HepG2 (cell line): ENCODE results near the gene ADRM1. TPM values are rescaled to one million over a fixed set of nuclear protein-coding genes. Genes with fewer than 3 reads are reported as not detected.
A peak's percentile ranks its signal among the peaks of the same experiment; 100 is the strongest.

Source experiments
- ATAD3A ChIP-seq: sonication (generic); formaldehyde crosslinking; IDR thresholded peaks from 2 replicates; pipeline ENCODE4 v1.4.0; 2020; ENCODE audit warnings: missing genetic modification reagents
- ATF4 ChIP-seq, 2 experiments: fragments of 450-650 bp in 1 of 2; sonication (generic) in 1 of 2; formaldehyde crosslinking; IDR thresholded peaks; 2 replicates each; pipeline versions ENCODE4 v1.5.0 to v1.8.0; 2020 to 2022; ENCODE audit warnings: mild to moderate bottlenecking in 1 of 2, missing genetic modification reagents in 1 of 2
- CHD4 ChIP-seq: fragments of 200-600 bp; sonication (generic); IDR thresholded peaks from 2 replicates; pipeline ENCODE4 v1.7.0; 2017; ENCODE audit warnings: mild to moderate bottlenecking, low read length, borderline replicate concordance
- FOXA3 ChIP-seq: IDR thresholded peaks from 2 replicates; pipeline ENCODE4 v1.6.1; 2016; ENCODE audit warnings: missing genetic modification reagents, missing compliant biosample characterization
- FOXC1 ChIP-seq: sonication (generic); formaldehyde crosslinking; IDR thresholded peaks from 2 replicates; pipeline ENCODE4 v1.8.0; 2022; ENCODE audit warnings: mild to moderate bottlenecking, missing genetic modification reagents, borderline replicate concordance
- GLI4 ChIP-seq: sonication (generic); formaldehyde crosslinking; IDR thresholded peaks from 2 replicates; pipeline ENCODE4 v1.5.1; 2020; ENCODE audit warnings: missing genetic modification reagents, mild to moderate bottlenecking, moderate library complexity, borderline replicate concordance
- HNF4A ChIP-seq: sonication (generic); formaldehyde crosslinking; IDR thresholded peaks from 2 replicates; pipeline ENCODE4 v1.4.0; 2020; ENCODE audit warnings: missing genetic modification reagents
- JDP2 ChIP-seq: sonication (generic); formaldehyde crosslinking; IDR thresholded peaks from 2 replicates; pipeline ENCODE4 v1.8.1; 2022; ENCODE audit warnings: missing genetic modification reagents, borderline replicate concordance
- JUND ChIP-seq: sonication (generic); formaldehyde crosslinking; IDR thresholded peaks from 2 replicates; pipeline ENCODE4 v1.8.0; 2022; ENCODE audit warnings: mild to moderate bottlenecking, missing genetic modification reagents
- MED1 ChIP-seq: sonication (generic); formaldehyde crosslinking; IDR thresholded peaks from 2 replicates; pipeline ENCODE4 v1.4.0; 2020; ENCODE audit warnings: missing genetic modification reagents
- ONECUT2 ChIP-seq: sonication (generic); formaldehyde crosslinking; IDR thresholded peaks from 2 replicates; pipeline ENCODE4 v1.4.0; 2020; ENCODE audit warnings: missing genetic modification reagents
- PRPF4 ChIP-seq: fragments of 200-400 bp; formaldehyde crosslinking; IDR thresholded peaks from 2 replicates; pipeline ENCODE4 v1.6.1; 2016; ENCODE audit warnings: low read length, low read depth; ENCODE audit not compliant: poor library complexity, severe bottlenecking
- TOPORS ChIP-seq: sonication (generic); formaldehyde crosslinking; IDR thresholded peaks from 2 replicates; pipeline ENCODE4 v1.8.0; 2023; ENCODE audit warnings: mild to moderate bottlenecking, missing genetic modification reagents
- ZFP90 ChIP-seq: sonication (generic); formaldehyde crosslinking; IDR thresholded peaks from 2 replicates; pipeline ENCODE4 v1.8.0; 2022; ENCODE audit warnings: missing genetic modification reagents, mild to moderate bottlenecking, inconsistent platforms, borderline replicate concordance
- ZFX ChIP-seq: sonication (generic); formaldehyde crosslinking; IDR thresholded peaks from 2 replicates; pipeline ENCODE4 v1.4.0; 2020; ENCODE audit warnings: mild to moderate bottlenecking, low read depth, missing genetic modification reagents, moderate library complexity
- ZMYM4 ChIP-seq: sonication (generic); formaldehyde crosslinking; IDR thresholded peaks from 2 replicates; pipeline ENCODE4 v1.8.1; 2023; ENCODE audit warnings: mild to moderate bottlenecking, missing genetic modification reagents
- ZNF160 ChIP-seq: sonication (generic); formaldehyde crosslinking; IDR thresholded peaks from 2 replicates; pipeline ENCODE4 v1.8.0; 2022; ENCODE audit warnings: mild to moderate bottlenecking, inconsistent platforms, missing genetic modification reagents
- ZNF235 ChIP-seq: sonication (generic); formaldehyde crosslinking; IDR thresholded peaks from 2 replicates; pipeline ENCODE4 v1.8.1; 2023; ENCODE audit warnings: mild to moderate bottlenecking, missing genetic modification reagents, borderline replicate concordance
- ZNF564 ChIP-seq: sonication (generic); formaldehyde crosslinking; IDR thresholded peaks from 2 replicates; pipeline ENCODE4 v1.8.1; 2023; ENCODE audit warnings: mild to moderate bottlenecking, missing genetic modification reagents
- ZNF629 ChIP-seq: sonication (generic); formaldehyde crosslinking; conservative IDR thresholded peaks from 2 replicates; pipeline ENCODE4 v1.5.0; 2020; ENCODE audit warnings: missing genetic modification reagents
- ZNF674 ChIP-seq: sonication (generic); formaldehyde crosslinking; IDR thresholded peaks from 2 replicates; pipeline ENCODE4 v1.5.0; 2020; ENCODE audit warnings: low read depth, mild to moderate bottlenecking, missing genetic modification reagents
- ZNF7 ChIP-seq: IDR thresholded peaks from 2 replicates; pipeline ENCODE4 v1.6.1; 2016; ENCODE audit warnings: missing biosample characterization, missing genetic modification reagents
- ZNF746 ChIP-seq: sonication (generic); formaldehyde crosslinking; IDR thresholded peaks from 2 replicates; pipeline ENCODE4 v1.8.0; 2022; ENCODE audit warnings: mild to moderate bottlenecking, missing genetic modification reagents
- polyA plus RNA-seq, 8 experiments: library from polyadenylated mRNA; depleted of rRNA in 3 of 8; stranded (reverse) in 7 of 8; unstranded in 1 of 8; fragments of >200 nt; fragmentation: Illumina TruSeq in 4 of 8; extraction: Trizol in 4 of 8; gene quantifications; 2 replicates each; pipeline versions ENCODE4 v1.2.1 to v1.2.3, GENCODE V29; 2011 to 2016; ENCODE audit warnings: low read depth in 4 of 8, missing spikeins in 1 of 8, mixed read lengths in 1 of 8; ENCODE audit not compliant: insufficient read depth in 1 of 8
- total RNA-seq, 5 experiments: library from RNA; depleted of rRNA; stranded (reverse); fragments of >200 nt; fragmentation: Illumina TruSeq; extraction: Trizol; gene quantifications; 2 replicates each; pipeline ENCODE4 v1.2.3, GENCODE V29; 2016; ENCODE audit warnings: low read depth in 1 of 5
- TF ChIP-seq, protein P1 (sequence below): sonication (generic); formaldehyde crosslinking; IDR thresholded peaks from 2 replicates; pipeline ENCODE4 v1.5.1; 2020; ENCODE audit warnings: mild to moderate bottlenecking, missing genetic modification reagents, moderate library complexity
- TF ChIP-seq, protein P2 (sequence below): sonication (generic); formaldehyde crosslinking; IDR thresholded peaks from 2 replicates; pipeline ENCODE4 v1.4.0; 2020; ENCODE audit warnings: missing genetic modification reagents, borderline replicate concordance

ADRM1 gene
- total and polyA plus RNA-seq, 2 of the 13 experiments (the other 11 are each of a cell fraction or from before 2014, with no cell fraction given), result 92.9 to 154 TPM

- TF ChIP-seq PRPF4, result peak; percentile 73
- TF ChIP-seq, protein P1, sequence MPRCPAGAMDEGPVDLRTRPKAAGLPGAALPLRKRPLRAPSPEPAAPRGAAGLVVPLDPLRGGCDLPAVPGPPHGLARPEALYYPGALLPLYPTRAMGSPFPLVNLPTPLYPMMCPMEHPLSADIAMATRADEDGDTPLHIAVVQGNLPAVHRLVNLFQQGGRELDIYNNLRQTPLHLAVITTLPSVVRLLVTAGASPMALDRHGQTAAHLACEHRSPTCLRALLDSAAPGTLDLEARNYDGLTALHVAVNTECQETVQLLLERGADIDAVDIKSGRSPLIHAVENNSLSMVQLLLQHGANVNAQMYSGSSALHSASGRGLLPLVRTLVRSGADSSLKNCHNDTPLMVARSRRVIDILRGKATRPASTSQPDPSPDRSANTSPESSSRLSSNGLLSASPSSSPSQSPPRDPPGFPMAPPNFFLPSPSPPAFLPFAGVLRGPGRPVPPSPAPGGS (CRISPR knock-in tag), result peak; percentile 80; the same call in 1 of the 2 replicates
- TF ChIP-seq ZFX, result peak; percentile 75
- peak; percentile 67 for TF ChIP-seq HNF4A (CRISPR knock-in tag)
- TF ChIP-seq FOXA3 (CRISPR knock-in tag), result peak; percentile 83
- TF ChIP-seq JDP2 (CRISPR knock-in tag), result no peak
- TF ChIP-seq ZNF629 (CRISPR knock-in tag), result peak; percentile 61; the same call in 1 of the 2 replicates
- no peak for TF ChIP-seq TOPORS (CRISPR knock-in tag)
- TF ChIP-seq FOXC1 (CRISPR knock-in tag), result no peak; the same call in 1 of the 2 replicates
- TF ChIP-seq ATAD3A (CRISPR knock-in tag), result peak; percentile 65; the same call in 1 of the 2 replicates
- peak; percentile 83 for TF ChIP-seq ZNF7 (CRISPR knock-in tag)
- TF ChIP-seq MED1 (CRISPR knock-in tag), result peak; percentile 89
- peak; percentile 79 for TF ChIP-seq ZNF160 (CRISPR knock-in tag)
- no peak for TF ChIP-seq ONECUT2
- TF ChIP-seq ZNF564, result no peak; the same call in 1 of the 2 replicates
- peak; percentile 96 for TF ChIP-seq ZNF746
- peak; percentile 70; the same call in 1 of the 2 replicates for TF ChIP-seq GLI4 (CRISPR knock-in tag)
- TF ChIP-seq ZMYM4 (CRISPR knock-in tag), result peak; percentile 81
- TF ChIP-seq ZFP90, result peak; percentile 96; the same call in 1 of the 2 replicates
- TF ChIP-seq ATF4 (CRISPR knock-in tag; IDR thresholded peaks at IDR 0.05), result peak in 1 of 2 experiments; percentile 50; a peak in 1 of 4 replicates
- no peak for TF ChIP-seq ZNF674 (CRISPR knock-in tag)
- no peak for TF ChIP-seq CHD4
- peak; percentile 71; the same call in 1 of the 2 replicates for TF ChIP-seq JUND (CRISPR knock-in tag)
- TF ChIP-seq, protein P2, sequence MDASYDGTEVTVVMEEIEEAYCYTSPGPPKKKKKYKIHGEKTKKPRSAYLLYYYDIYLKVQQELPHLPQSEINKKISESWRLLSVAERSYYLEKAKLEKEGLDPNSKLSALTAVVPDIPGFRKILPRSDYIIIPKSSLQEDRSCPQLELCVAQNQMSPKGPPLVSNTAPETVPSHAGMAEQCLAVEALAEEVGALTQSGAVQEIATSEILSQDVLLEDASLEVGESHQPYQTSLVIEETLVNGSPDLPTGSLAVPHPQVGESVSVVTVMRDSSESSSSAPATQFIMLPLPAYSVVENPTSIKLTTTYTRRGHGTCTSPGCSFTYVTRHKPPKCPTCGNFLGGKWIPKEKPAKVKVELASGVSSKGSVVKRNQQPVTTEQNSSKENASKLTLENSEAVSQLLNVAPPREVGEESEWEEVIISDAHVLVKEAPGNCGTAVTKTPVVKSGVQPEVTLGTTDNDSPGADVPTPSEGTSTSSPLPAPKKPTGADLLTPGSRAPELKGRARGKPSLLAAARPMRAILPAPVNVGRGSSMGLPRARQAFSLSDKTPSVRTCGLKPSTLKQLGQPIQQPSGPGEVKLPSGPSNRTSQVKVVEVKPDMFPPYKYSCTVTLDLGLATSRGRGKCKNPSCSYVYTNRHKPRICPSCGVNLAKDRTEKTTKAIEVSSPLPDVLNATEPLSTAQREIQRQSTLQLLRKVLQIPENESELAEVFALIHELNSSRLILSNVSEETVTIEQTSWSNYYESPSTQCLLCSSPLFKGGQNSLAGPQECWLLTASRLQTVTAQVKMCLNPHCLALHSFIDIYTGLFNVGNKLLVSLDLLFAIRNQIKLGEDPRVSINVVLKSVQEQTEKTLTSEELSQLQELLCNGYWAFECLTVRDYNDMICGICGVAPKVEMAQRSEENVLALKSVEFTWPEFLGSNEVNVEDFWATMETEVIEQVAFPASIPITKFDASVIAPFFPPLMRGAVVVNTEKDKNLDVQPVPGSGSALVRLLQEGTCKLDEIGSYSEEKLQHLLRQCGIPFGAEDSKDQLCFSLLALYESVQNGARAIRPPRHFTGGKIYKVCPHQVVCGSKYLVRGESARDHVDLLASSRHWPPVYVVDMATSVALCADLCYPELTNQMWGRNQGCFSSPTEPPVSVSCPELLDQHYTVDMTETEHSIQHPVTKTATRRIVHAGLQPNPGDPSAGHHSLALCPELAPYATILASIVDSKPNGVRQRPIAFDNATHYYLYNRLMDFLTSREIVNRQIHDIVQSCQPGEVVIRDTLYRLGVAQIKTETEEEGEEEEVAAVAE, result peak; percentile 78; the same call in 1 of the 2 replicates
- TF ChIP-seq ZNF235 (CRISPR knock-in tag), result no peak
Observed at GRCh38 chr20:62301773-62302340, 940 bp upstream of the ADRM1 start (continued).
